ENCODE measurements around the gene IFT22. TPM values are rescaled to one million over a fixed set of nuclear protein-coding genes. Genes with fewer than 3 reads are reported as not detected.
"Not testable (repeated sequence)": the region's sequence is repeated elsewhere in the genome, so short reads cannot be mapped to it uniquely, and the experiment has no call there.

The IFT22 gene
- polyA plus RNA-seq, 1 donor, result 26.6 TPM

DNA sequence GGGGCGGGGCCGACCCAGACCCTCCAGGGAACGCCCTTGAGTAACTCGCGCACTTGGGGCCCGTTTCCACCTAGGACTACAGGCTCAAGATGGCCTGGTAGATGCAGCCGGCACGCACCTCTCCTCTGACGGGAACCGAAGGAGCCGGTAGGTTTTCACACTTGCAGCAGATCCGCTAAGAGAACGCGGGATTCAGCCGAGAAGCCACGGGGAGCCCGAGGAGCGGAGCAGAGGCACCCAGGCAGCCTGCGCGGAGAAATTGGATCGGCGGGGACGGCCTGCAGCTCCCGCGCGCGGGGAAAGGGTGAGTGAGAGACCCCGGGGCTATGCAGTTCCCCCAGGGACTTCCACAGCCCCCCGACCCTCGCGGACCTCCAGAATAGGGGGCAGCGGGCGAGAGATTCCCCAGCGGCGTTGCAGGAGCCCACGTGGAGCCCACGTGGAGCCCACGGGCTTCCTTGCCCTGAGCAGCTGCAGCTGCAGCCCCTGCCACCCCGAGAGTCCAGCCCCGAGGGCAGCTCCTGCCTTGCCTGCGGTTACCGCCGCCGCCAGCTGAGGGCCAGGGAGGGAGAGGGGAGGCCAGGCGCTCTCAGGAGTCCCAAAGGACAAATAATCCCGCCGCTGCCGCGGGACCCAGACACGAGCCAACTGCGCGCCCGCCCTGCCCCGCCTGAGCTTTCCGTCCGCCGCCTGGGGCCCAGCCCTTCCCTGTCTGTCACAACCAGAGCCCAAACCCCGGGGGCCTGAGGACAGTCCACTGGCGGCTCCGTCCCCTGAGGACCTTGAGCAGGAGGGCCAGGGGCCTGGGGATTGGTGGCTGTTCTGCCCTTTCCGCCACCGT lies 13.1 kb downstream of the IFT22 start:
- no peak for DNase-seq

DNA sequence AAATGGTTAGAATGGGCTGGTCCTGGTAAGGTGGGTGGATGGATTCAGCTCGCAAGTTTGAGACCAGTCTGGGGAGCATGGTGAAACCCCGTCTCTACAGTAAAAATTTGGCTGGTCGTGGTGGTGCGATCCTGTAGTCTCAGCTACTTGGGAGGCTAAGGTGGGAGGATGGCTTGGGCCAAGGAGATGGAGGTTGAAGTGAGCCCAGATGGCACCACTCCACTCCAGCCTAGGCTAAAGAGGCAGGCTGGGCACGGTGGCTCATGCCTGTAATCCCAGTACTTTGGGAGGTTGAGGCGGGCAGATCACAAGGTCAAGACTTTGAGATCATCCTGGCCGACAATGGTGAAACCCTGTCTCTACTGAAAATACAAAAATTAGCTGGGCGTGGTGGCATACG lies 15.3 kb downstream of the IFT22 start:
- DNase-seq, result no peak

DNA sequence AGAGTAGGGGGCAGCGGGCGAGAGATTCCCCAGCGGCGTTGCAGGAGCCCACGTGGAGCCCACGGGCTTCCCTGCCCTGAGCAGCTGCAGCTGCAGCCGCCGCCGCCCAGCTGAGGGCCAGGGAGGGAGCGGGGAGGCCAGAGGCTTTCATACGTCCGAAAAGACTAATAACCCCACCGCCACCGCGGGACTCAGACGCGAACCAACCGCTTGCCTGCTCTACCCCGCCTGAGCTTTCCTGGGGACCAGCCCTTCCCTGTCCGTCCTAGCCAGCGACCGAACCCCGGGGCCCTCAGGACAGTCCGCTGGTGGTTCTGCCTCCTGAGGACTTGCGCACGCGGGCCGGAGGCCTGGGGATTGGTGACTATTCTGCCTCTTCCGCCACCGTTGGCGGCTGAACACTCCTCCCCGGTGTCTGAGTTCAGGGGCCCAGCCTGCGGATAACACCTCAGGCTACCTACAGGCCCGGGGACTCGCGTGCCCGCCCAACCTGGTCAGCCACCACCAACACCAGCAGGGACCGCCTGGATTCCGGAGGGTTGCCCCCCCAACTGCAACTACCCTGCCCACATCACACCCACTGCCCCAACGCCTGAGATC lies 18.4 kb downstream of the IFT22 start:
- DNase-seq, result no peak

DNA sequence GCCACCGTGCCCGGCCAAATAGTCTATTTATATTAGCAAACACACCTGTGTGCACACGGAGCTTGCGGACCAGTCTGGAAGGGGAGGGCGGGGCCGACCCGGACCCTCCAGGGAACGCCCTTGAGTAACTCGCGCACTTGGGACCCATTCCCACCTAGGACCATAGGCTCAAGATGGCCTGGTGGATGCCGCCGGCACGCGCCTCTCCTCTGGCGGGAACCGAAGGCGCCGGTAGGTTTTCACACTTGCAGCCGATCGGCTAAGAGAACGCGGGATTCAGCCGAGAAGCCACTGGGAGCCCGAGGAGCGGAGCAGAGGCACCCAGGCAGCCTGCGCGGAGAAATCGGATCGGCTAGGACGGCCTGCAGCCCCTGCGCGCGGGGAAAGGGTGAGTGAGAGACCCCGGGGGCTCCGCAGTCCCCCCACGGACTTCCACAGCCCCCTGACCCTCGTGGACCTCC lies 18.9 kb downstream of the IFT22 start:
- no peak for DNase-seq

DNA sequence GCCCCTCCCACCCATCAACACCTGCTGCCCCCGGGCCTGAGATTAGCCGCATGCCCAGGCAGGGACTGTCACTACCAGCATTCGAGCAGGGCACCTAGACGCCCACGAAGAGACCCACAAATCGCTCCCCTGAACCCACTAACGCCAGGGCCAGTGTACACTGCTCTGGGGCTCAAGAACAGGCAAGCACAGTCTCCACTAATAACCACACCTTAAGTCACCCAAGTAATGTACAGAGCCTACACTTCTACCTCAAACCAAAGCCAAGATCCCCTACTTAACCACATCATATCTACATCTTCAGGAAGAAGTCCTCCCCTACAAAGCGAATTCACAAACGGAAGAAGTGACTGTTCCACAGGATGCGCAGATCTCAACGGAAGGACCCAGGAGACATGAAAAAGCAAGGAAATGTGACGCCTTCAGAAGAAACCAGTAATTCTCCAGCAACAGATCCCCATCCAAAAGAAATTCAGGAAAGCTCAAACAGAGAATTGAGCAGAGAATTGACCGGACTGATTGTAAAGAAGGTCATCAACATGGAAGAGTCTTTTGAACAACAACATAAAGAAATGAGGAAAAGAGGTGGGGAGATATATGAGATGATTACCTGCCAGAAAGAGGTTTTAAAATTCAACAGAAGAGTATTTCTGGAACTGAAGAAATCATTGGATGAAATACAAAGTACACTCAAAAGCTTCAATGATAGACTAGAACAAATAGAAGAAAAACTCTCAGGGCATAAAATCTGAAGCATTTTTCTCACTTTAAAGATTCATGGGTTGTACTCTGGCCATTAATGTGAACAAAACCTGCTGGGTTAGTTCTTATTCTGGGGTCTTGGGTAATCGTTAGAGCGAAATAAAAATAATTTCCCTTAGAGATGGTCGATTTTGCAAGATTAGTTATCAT lies 20.9 kb downstream of the IFT22 start:
- no peak for DNase-seq

DNA sequence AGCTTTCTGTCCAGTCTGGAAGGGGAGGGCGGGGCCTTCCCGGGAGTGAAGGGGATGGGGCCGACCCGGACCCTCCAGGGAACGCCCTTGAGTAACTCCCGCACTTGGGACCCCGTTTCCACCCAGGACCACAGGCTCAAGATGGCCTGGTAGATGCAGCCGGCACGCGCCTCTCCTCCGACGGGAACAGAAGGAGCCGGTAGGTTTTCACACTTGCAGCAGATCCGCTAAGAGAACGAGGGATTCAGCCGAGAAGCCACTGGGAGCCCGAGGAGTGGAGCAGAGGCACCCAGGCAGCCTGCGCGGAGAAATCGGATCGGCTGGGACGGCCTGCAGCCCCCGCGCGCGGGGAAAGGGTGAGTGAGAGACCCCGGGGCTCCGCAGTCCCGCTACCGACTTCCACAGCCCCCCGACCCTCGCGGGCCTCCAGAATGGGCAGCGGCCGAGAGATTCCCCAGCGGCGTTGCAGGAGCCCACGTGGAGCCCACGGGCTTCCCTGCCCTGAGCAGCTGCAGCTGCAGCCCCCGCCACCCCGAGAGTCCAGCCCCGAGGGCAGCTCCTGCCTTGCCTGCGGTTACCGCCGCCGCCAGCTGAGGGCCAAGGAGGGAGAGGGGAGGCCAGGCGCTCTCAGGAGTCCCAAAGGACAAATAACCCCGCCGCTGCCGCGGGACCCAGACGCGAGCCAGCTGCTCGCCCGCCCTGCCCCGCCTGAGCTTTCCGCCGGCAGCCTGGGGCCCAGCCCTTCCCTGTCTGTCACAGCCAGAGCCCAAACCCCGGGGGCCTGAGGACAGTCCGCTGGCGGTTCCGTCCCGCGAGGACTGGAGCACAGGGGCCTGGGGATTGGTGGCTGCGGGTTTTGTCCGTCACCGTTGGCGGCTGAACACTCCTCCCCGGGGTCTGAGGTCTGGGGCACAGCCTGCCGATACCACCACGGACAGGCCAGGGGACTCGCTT lies 21.8 kb downstream of the IFT22 start:
- DNase-seq, result no peak

DNA sequence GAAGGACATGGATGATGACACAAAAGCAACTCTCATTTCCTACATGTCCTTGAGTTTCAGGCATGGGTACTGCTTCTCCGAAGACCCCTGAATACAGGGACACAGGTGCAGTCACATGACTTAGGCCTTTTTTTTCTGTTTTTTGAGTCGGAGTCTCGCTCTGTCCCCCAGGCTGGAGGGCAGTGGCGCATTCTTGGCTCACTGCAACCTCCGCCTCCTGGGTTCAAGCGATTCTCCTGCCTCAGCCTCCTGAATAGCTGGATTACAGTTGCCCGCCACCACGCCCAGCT lies 26.8 kb downstream of the IFT22 start:
- DNase-seq, result no peak

DNA sequence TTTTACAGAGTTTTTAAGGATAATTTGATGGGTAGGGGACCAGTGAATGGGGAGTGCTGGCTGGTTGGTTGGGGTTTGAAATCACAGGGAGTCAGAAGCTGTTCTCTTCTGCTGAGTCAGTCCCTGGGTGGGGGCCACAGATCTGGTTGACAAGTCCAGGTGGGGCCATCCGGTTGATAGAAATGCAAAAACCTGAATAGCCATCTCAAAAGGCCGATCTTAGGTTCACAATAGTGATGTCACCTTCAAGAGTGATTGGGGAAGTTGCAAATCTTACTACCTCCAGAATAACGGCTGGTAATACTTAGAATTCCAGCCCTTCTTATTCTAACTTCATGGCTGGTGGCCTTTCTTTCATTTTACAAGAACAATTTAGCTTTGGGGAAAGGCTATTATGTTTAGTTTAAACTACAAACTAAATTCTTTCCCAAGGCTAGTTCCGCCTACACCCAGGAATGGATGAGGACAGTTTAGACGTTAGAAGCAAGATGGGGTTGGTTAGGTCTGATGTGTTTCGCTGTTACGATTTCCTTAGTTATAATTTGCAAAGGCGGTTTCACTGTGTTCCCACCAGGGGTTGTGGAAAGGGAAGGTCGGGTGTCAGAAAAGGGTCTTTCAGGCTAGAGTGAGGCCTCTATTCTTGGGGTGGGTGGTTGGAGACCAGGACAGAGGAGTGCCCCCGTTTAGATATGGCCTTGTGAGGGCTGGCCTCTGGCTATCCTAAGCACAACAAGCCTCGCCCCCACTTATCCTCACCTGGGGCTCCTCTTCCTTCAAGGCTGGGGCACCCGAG lies 27.4 kb downstream of the IFT22 start:
- no peak for DNase-seq

DNA sequence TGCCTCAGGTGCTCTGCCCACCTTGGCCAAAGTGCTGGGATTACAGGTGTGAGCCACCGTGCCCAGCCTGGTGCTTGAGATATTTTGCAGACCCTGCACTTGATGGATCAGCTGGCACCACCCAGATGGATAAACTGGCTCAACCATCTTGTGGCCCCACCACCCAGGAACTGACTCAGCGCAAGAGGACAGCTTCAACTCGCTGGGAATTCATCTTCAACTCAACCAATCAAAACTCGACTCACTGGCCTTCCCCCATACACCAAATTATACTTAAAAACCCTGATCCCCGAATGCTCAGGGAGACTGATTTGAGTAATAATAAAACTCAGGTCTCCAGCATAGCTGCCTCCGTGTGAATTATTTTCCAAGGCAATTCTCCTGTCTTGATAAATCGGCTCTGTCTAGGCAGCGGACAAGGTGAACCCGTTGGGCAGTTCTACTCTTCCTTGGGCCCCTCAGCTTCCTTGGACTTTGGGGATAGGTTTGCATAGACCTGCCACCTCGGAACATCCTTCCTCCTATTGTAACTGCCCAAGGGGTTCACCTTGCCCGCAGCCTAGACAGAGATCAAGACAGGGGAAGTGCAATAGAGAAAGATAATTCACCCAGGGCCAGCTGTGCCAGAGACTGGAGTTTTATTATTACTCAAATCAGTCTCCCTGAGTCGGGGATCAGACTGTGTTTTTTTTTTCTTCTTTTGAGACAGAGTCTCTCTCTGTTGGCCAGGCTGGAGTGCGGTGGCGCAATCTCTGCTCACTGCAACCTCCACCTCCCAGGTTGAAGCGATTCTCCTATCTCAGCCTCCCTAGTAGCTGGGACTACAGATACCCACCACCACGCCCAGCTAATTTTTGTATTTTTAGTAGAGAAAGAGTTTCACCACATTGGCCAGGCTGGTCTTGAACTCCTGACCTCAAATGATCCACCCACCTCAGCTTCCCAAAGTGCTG lies 28.3 kb downstream of the IFT22 start:
- not testable (repeated sequence) for DNase-seq

DNA sequence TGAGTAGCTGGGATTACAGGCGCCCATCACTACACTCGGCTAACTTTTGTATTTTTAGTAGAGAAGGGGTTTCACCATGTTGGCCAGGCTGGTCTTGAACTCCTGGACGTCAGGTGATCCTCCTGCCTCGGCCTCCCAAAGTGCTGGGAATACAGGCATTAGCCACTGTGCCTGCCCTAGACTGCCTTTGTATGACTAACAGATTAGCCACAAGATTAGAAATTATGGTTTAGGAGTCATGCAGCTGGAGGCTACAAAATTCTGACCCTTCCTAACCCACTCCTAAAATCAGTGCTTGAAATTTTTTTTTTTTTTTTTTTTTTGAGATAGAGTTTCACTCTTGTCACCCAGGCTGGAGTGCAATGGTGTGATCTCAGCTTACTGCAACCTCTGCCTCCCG lies 29.0 kb downstream of the IFT22 start:
- DNase-seq, result not testable (repeated sequence)

DNA sequence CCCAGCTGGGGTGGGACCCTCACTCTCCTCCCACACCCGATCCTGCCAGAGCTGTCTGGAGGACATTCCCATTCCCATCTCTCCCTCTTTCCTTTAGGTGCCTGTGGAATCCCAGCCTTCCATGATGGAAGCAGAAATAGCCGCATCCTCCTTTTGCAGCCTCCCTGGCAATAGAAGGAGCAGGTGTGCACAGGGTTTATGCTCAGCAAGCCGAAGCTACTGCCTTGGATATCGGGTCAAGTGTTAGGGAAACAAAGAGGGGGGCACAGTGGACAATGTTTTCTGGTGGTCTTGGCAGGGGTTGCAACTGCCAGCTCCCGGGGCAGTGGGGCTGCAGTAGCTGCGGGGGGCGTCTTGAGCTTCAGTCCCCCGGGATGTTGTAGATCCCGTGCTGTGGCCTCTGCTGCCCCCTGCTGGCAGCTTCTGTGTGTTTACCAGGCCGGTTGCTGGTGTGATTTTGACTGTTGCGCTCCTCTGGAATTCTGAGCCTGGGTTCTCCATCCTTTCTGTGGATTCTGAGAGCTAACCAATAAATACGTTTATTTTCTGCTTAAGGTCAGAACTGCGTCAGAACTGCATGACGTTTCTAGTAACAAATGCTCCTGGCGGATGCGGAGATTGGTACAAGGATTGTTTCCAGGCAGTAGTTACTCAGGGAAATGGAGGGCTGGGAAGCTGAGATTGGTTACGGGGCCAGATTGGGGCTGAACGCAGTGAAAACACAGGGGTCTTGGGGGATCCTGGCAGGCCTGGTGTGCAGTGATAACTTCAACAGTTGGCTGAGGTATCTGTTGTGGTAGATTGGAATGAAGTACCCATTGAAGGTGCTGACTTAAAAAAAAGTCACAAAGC lies 31.2 kb downstream of the IFT22 start:
- DNase-seq, result not testable (repeated sequence)

DNA sequence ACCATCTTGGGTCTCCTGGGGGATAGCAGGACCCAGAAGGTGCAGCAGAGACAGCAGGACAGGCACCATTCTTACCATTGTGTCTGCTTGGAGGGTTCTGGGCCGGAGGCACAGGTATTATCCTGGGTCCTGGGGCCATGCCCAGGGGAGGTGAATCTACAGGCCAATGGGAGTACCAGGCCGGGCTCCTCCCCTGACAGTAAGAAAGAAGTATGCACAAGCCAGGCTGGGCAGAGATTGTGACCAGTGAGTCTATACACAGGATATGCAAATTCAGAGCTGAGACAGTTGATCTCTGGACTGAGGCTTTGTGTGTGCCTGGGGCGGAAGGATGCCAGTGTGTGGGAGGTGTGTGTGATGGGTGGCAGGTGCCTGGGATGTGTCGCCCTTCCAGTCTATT lies 31.9 kb downstream of the IFT22 start:
- not testable (repeated sequence) for DNase-seq

DNA sequence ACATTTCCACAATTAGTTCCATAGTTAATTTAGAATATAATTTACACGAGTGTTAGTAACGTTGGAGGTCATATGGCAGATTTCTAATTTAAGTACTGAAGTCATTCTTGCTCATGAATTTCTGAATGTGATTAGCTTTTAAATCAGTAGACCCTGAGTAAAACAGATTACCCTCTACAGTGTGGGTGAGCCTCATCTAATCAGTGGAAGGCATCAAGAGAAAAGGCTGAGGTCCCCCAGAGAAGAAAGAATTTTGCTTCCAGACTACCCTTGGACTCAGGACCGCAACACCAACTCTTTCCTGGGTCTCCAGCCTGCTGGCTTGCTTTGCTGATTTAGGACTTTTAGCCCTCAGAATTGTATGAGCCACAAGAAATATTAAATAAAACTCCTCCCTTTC lies 33.2 kb downstream of the IFT22 start:
- no peak for DNase-seq

DNA sequence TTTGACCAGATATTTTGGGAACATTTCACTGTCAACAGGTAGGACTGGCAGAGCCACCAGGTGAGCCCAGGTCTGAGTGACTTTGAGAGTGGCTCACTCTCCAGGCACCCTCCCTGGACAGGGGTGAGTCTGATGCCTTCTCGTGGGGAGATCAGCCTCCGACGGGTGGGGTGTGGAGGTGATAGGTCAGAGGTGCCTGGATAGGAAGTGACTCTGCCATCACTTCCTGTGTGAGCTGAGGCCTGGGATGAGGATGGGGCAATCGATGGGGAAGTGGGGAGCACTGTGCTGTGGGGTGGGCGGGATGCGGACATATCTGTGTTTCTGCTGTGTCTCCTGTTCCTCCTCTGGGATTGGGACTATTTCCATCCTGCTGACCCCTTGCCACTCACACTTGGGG lies 34.6 kb downstream of the IFT22 start:
- DNase-seq, result no peak

DNA sequence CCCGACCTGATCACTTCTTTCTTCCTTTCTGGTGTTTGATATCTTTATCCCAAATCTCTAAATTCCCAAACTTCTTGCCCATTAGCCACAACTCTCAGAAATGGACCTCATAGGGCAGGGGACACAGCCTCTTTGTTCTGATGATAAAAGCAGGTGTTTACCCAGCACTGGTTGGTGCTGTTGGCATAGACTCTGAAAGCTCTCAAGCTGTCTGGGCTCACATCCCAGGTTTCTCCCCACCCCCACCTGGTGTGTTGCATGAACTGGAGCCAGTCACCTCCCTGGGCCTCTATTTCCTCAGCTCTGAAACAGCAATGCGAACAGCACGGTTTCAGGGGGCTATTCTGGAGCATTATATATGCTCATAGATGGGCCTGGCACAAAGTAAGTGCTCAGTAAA lies 35.7 kb downstream of the IFT22 start:
- DNase-seq, result not testable (repeated sequence)

DNA sequence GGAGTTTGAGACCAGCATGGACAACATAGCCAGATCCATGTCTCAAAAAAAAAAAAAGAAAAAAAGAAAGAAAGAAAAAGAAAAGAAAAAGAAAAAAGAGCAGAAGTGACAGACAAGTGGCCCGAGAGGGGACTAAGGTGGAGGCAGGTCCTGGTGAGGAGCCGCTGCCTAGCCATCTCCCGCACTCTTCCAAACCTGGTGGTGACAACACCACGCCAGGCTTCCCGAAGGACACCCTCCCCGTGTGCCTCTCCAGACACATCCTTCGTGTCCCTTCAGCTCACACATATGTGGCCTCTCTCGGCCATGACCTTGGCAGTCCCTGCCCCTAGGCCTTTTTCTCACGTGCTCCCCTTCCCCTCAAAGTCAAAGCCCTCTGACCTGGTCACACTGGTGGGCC lies 36.4 kb downstream of the IFT22 start:
- no peak for DNase-seq

DNA sequence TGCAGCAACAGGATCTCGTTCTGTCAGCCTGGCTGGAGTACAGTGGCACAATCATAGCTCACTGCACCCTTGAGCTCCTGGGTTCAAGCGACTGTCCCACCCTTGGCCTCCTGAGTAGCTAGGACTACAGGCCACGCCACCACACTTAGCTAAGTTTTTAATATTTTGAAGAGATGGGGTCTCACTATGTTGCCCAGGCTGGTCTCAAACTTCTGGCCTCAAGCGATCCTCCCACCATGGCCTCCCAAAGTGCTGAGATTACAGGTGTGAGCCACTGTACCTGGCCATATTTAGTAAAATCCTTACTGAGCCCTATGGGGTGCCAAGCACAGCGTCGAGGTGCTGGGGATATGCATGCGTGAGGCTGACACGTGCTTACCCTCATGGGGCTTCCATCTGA lies 40.7 kb downstream of the IFT22 start:
- not testable (repeated sequence) for DNase-seq

DNA sequence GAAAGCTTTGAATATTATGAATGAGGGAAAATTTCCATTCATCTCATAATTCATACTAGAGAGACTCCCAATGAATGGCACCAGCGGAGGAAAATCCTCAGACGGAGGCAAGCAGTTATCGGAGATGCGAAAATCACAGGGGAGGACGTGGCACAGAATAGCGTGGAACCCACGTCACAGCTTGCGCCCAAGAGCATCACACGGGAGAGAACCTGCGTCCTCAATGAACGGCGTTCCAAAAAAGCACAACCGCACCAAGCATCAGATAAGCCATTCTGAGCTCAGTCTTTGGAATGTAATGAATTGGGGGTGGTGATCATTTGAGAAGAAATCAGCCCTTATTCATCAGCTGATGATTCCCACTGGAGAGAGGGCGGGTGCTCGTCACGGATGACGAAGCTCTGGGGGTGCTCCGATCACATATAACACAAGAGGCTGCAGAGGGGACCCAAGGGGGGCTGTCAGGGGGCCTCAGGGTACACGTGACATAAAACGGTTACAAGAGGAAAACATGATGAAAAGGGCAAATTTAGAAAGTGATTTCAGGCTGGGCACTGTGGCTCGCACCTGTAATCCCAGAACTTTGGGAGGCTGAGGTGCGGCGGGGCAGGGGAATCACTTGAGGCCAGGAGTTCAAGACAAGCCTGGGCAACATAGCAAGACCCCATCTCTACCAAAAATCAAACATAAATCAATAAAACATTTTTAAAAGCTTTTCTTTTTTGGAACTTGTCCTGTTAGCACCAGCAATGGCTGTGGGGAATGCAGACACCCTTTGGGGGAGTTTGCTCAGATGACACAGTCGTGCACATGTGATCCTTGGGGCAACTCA lies 42.9 kb downstream of the IFT22 start:
- no peak for DNase-seq

Measured in hindlimb muscle (tissue), 1 donor.